Measurements from ENCODE around the gene BTF3L4. TPM values are rescaled to one million over a fixed set of nuclear protein-coding genes. Genes with fewer than 3 reads are reported as not detected.

Gene BTF3L4
- total RNA-seq (10 to 100 TPM; 27.7 to 37.1 (median 30.2) TPM), polyA plus RNA-seq (10 to 100 TPM; 24.9 to 36.3 TPM)
- long read RNA-seq, donor 1, full-length matches to known transcripts: 30 of 34 reads
- long read RNA-seq, donor 1, partial matches to known transcripts: 2 of 34 reads
- long read RNA-seq, donor 1, other reads (novel, unspliced or antisense): 2 of 34 reads
- long read RNA-seq, donor 2, full-length matches to known transcripts: 48 of 55 reads
- long read RNA-seq, donor 2, partial matches to known transcripts: 1 of 55 reads
- long read RNA-seq, donor 2, other reads (novel, unspliced or antisense): 6 of 55 reads
- long read RNA-seq, donor 3, full-length matches to known transcripts: 78 of 87 reads
- long read RNA-seq, donor 3, partial matches to known transcripts: 3 of 87 reads
- long read RNA-seq, donor 3, other reads (novel, unspliced or antisense): 6 of 87 reads

DNA sequence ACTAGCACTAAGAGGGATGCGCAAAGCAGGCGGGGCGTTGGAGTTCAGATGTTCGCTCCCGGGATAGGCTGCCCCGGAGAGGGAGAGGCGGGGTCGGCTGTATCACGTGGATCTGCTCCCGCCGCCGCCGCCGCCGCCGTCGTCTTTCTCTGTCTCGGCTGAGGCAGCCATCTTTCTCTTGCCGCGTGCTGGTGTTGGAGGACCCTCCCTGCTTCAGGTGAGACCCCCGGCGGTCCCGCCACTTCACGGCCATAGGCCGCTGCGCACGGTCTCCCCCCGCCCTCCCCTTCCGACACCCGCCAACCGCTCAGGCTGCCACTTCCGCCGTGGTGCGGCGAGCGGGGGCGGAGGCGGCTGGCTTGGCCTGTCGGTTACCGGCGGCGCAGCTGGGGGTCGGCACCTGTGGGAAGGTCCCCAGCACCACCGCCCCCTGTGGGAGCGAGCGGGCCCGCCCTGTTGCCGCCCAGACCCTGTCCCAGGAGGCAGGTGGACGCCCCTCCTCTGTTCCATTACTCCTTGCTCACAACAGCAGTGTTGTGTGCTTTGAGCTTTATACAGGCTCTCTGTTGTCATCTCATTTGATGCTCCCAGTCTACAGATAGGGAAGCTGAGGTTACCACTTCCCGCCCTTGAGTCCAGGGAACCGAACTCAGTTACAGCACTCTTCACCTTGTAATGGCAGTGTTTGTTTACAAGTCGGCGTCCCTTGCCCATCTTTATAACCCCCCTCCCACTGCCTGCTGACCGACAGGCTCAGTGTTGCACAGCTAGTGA is at the start of gene BTF3L4:
TSS of gene BTF3L4 (plus strand) at position 133 of the 774 bp plus-strand sequence. CDS start 3,553 bp downstream, outside the sequence.
- TF ChIP-seq, protein P1, sequence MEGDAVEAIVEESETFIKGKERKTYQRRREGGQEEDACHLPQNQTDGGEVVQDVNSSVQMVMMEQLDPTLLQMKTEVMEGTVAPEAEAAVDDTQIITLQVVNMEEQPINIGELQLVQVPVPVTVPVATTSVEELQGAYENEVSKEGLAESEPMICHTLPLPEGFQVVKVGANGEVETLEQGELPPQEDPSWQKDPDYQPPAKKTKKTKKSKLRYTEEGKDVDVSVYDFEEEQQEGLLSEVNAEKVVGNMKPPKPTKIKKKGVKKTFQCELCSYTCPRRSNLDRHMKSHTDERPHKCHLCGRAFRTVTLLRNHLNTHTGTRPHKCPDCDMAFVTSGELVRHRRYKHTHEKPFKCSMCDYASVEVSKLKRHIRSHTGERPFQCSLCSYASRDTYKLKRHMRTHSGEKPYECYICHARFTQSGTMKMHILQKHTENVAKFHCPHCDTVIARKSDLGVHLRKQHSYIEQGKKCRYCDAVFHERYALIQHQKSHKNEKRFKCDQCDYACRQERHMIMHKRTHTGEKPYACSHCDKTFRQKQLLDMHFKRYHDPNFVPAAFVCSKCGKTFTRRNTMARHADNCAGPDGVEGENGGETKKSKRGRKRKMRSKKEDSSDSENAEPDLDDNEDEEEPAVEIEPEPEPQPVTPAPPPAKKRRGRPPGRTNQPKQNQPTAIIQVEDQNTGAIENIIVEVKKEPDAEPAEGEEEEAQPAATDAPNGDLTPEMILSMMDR (IDR thresholded peaks at IDR 0.05): peak in 2 of 9 donors; percentile 1 to 12
- Histone ChIP-seq H3K4me1 (peaks cover 2 to 53% (median 37%) of the 10 kb centered on the region in 9 donors), H3K9me3 (no peaks in the 10 kb centered on the region), H3K36me3 (peaks cover 0 to 40% (median 14%) of the 10 kb centered on the region in 9 donors), H3K27me3 (no peaks in the 10 kb centered on the region), H3K27ac (peak within 1 kb of the TSS; percentile 73 to 97 (median 90)), H3K4me3 (peak within 1 kb of the TSS; percentile 73 to 99 (median 90))
- DNase-seq (peak; percentile 93 to 96), ATAC-seq (peak; percentile 97 to 99 (median 98))
- WGBS, 2 donors: 0 to 1% methylated on average over 46 to 54 of the region's 54 CpGs
- intact Hi-C loops (cut with DNase I): loop anchor here in 1 of 10 donors (5.0 kb wide), 1 partner anchor 179 kb away; the partner anchor contains the start of gene NRDC

DNA sequence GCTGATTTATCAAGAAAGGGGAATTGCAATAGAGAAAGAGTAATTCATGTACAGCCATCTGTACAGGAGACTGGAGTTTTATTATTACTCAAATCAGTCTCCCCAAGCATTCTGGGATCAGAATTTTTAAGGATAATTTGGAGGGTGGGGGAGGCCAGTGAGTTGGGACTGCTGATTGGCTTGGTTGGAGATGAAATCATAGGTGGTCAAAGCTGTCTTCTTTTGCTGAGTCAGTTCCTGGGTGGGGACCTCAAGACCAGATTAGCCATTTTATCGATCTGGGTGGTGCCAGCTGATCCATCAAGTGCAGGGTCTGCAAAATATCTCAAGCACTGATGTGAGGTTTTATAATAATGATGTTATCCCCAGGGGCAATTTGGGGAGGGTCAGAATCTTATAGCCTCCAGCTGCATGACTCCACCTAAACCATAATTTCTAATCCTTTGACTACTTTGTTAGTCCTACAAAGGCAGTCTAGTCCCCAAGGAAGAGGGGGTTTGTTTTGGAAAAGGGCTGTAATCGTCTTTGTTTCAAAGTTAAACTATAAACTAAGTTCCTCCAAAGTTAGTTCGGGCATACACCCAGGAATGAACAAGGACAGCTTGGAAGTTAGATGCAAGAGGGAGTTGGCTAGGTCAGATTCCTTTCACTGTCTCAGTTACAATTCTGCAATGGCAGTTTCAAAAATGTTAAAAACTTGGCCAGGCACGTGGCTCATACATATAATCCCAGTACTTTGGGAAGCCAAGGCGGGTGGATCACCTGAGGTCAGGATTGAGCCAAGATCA is 48.7 kb upstream of the BTF3L4 start:
- ATAC-seq (no peak), DNase-seq (no peak)
- TF ChIP-seq, protein P1 (IDR thresholded peaks at IDR 0.05): no peak
- intact Hi-C loops (cut with DNase I): loop anchor here in 1 of 10 donors (10.0 kb wide), 1 partner anchor 373 kb away; no protein-coding TSS in a partner anchor
- H3K36me3 ChIP-seq: no peaks in the 10 kb centered on the region
- no peaks in the 10 kb centered on the region for H3K9me3 ChIP-seq
- no peak overlapping the region for H3K4me3 ChIP-seq
- no peak overlapping the region for H3K27ac ChIP-seq
- no peaks in the 10 kb centered on the region for H3K4me1 ChIP-seq
- 56 to 63% methylated on average over 5 of the region's 5 CpGs for WGBS, 2 donors
- H3K27me3 ChIP-seq: peaks cover 0 to 73% (median 48%) of the 10 kb centered on the region in 7 donors

DNA sequence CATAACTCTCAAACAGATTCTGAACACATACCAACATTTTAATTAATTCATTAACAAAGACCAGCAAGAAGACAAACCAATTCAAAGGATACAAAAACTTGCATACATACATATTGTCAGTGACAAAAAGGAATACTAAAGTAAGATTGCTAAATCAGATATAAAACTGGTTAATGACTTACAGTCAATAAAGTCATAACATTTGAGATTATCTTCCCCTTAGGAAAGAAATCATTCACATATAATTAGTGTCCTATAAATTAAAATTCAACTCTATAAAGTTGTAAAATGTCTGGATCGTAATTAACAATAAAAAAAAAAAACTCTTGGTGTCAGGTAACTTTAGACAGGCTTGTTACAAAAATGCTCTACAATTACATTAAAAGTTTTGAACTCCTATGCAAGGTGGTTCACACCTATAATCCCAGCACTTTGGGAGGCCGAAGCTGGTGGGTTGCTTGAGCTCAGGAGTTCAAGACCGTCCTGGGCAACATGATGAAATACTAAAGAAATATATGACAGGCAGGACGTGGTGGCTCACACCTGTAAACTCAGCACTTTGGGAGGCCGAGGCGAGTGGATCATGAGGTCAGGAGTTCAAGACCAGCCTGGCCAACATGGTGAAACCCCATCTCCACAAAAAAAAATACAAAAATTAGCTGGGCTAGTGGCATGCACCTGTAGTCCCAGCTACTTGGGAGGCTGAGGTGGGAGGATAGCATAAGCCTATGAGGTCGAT is 47.9 kb upstream of the BTF3L4 start:
- Histone ChIP-seq H3K27me3 (peaks cover 0 to 64% (median 44%) of the 10 kb centered on the region in 7 donors), H3K9me3 (no peaks in the 10 kb centered on the region), H3K36me3 (no peaks in the 10 kb centered on the region), H3K27ac (no peak overlapping the region), H3K4me3 (no peak overlapping the region), H3K4me1 (no peaks in the 10 kb centered on the region)
- 86 to 92% methylated on average over 7 of the region's 7 CpGs for WGBS, 2 donors
- intact Hi-C loops (cut with DNase I): loop anchor here in 1 of 10 donors (10.0 kb wide), 1 partner anchor 373 kb away; no protein-coding TSS in a partner anchor
- TF ChIP-seq, protein P1 (IDR thresholded peaks at IDR 0.05): no peak
- no peak for ATAC-seq
- DNase-seq: no peak
